Measurements from ENCODE around the gene PNKD.
"Not testable (repeated sequence)": the region's sequence is repeated elsewhere in the genome, so short reads cannot be mapped to it uniquely, and the experiment has no call there.

The PNKD gene

DNA sequence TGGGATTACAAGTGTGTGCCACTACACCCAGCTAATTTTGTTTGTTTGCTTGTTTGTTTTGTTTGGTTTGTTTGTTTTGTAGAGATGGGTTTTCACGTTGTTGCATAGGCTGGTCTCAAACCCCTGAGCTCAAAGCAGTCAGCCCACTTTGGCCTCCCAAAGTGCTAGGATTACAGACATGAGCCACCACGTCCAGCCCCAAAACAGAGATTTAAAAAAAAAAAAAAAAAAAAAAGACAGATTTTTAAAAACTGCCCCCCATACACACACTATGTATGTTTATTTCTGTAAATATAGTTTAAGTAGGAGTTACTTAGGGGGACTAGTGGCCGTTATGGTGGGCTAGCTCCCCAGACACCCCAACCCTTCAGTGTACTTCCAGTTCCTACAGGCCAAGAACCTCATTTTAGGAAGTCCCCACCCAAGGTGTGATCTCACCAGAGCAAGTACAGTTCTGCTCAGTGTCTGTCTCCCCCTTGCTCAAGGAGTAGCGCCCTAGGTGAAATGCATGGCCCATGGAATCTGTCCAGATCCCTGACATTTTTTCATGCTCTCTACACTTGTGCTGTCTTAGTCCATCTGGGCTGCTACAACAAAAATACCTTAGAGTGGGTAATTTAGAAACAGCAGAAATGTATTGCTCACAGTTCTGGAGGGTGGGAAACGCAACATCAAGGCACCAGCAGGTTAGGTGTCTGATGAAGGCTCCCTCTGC is 23.6 kb downstream of the PNKD start:
- no peak for DNase-seq

DNA sequence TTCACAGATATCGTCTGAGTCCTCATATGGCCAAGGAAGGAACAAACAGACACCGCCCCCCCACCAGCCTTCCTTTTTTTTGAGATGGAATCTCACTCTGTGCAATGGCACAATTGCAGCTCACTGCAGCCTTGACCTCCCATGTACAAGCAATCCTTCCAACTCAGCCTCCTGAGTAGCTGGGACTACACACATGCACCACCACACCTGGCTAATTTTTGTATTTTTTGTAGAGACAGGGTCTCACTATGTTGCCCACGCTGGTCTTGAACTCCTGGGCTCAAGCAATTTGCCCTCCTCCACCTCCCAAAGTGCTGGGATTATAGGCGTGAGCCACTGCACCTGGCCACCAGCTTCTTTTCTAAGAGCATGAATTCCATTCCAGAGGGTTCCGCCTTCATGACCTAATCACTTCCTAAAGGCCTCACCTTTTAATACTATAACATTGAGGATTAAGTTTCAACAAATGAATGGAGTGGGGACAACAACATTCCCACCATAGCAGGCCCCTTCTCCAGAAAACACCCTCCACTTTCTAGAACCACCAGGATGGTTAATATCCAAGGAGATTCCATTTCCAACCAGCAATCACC is 24.2 kb downstream of the PNKD start:
- DNase-seq, result no peak

DNA sequence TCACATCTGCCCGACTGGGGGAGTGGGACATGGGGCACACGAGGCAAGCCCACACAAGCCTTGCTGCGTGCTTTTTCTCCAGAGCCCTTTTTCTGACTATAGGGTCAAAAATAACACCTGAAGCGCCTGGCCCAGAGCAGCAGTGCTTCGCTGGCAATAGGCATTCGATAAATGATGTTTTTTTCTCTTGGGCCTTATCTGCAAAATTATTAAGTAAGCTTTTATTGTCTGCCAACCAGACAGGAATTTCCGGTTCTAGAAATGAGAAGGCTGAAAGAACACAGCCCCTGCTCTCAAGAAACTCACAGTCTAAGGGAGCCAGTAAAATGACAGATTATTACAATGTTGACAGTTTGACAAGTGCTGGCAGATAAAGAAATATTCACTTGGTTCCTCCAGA is 24.7 kb downstream of the PNKD start:
- DNase-seq, result no peak

DNA sequence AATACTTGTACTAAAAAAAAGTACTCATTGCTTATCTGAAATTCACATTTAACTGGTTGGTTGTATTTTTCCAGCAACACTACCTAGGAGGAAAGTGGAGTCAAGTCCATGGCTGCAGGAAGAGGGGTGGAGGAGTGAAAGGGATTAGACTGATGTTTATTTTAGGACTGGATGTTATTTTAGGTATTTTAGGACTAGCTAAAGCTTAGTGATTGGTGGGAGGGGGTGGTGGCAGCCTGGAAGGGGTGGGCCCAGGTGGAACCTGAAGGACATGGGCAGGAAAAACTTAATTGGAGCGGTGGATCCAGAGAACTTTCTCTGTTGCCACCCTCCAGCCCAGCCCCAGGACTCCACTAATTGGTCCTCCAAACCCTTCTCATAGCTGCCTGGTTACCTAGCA is 25.9 kb downstream of the PNKD start:
- no peak for DNase-seq

DNA sequence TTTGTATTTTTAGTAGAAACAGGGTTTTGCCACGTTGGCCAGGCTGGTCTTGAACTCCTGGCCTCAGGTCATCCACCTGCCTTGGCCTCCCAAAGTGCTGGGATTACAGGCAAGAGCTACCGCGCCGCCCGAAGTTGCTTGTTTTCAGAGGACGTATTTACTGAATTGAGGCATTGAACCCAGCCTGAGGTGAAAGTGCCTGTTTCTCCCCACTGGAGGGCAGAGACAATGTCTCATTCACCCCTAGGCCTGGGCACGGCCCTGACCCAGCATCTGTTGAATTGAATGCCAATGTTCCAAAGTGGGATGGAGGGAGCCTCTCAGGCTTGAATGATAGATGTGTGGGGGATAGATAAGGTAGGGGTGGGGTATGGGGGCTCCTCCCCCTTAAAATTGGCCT is 26.5 kb downstream of the PNKD start:
- DNase-seq, result no peak

DNA sequence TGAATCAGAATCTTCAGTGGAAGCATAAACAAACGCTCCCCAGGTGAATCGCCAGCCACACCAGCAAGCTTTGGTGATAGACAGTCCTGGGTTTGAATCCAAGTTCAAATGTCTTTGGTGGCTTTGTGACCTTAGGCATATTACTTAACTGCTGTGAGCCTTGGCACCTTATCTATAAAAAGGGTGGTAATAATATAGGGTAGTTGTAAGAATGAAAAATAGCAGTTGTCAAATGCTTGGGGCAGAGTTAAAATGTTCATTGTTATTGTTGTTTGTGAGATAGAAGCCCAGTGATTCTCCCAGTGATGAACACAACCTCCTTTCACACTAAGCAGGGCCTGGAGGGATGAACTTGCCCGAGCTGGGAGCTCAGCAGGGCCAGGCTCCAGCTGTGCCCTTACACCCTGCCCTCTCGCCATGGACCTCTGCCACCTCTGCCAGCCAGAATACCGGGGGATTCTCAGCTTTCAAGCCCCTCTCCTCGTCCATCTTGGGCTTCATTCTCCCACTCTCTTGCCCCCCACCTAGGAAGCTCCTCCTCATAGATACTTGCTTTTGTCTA is 28.1 kb downstream of the PNKD start:
- DNase-seq, result no peak

DNA sequence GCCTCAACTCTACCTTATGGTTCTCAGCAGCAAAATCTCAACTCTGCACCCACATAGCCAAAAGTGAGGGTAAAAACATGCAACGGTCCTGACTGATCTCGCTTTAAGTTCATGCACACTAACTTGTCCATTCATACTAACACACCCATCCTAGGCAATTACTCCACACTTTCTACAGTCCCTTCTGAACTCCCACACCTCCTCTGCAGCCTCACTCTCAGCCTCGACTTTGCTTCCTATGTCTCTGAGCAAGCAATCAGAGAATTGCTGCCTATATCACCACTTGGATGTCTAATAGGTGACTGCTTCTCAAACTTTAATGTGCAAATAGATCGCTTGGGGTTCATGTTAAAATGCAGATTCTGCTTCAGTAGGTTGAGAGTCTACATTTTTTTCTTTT is 29.8 kb downstream of the PNKD start:
- DNase-seq, result no peak

DNA sequence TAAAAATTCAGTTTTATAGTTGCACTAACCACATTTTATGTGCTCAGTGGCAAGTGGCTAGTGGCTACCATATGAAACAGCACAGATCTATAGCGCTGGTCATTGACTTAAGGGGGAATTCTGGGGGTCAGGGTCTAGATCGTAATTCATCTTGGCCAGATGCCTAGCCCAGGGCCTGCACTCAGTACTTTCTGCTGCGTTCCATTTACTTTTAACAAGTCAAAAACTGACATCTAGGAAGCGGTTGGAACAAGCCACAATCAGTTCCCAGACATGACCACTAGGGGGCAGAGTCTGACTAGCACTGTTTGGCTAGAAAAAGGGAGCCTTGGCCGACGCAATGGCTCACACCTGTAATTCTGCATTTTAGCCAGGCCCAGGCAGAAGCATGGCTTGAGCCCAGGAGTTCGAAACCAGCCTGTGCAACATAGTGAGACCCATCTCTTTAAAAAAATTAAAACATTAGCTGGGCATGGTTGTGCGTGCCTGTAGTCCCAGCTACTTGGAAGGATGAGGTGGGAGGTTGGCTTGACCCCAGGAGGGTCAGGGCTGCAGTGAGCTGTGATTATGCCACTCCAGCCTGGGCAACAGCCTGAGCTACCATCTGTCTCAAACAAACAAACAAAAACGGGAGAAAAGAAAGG is 31.0 kb downstream of the PNKD start:
- peak; percentile 70 to 94 (median 82) for DNase-seq

DNA sequence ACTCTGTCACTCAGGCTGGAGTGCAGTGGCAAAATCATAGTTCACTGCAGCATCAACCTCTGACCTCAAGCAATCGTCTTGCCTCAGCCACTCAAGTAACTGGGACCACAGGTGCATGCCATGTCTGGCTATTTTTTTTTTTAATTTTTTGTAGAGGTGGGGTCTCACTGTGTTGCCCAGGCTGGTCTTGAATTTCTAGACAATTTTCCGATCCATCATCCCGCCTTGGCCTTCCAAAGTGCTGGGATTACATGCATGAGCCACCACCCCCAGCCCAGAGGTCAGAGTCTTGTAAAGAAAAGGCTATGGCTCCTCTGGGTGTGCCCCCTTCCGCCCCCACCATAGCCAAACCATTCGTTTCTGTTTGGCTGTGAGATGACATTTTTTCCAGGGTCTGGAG is 35.1 kb downstream of the PNKD start:
- DNase-seq, result no peak

DNA sequence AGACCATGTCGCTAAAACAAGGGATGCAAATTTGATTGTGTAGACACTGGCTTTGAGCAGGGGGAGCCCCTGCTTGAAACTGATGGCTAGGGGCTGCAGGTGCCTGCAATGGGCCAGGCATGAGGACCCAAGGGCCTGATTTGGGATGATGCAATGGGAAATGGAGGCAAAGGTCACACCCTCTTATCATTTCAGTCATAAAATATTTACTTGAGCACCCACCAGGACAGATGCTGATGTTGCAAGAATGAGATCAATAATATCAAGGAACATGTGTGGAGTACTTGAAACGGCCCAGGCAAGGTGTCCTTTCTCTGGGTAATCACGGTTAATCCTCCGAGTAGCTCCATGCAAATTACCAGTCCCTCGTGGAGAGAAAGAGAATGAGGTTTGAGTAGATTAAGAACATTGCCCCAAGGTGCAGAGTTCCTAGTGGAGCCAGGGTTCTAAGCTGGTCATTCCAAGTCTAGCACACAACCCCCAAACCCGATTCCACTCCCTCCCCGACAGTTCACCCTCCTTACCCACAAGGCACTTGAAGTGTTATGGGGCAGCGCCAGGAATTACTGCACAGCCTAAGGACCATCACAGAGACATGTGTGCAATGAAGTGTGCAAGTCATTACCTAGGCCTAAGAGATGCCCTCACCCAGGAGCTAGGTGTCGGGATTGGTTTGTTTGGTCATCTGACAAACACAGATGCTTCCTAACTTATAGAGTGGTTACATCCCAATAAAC is 36.0 kb downstream of the PNKD start:
- DNase-seq, result no peak

DNA sequence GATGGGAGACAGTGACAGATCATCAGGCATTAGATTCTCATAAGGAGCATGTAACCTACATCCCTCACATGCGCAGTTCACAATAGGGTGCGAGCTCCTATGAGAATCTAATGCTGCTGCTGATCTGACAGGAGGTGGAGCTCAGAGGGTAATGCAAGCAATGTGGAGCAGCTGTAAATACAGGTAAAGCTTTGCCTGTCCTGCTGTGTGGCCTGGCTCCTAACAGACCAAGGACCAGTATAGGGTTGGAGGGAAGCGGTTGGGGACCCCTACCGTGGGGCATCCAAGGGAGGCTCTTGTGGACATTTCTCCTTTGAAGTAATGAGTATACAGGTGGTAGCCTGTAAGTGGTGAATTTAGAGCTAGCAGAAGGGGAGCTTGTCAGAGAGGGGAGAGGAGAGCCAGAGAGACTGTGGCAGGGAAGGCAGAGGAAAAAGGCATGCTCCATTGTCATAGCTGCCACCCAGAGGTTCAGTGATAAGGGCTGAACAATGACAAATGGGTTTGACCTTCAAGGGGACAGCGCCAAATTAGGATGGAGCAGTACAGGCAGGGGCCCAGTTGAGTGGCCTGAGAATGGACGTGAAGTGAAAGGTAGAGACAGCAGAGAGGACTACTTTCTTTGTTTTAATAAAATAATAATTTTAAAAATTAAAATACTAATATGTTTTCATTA is 37.2 kb downstream of the PNKD start:
- no peak for DNase-seq

DNA sequence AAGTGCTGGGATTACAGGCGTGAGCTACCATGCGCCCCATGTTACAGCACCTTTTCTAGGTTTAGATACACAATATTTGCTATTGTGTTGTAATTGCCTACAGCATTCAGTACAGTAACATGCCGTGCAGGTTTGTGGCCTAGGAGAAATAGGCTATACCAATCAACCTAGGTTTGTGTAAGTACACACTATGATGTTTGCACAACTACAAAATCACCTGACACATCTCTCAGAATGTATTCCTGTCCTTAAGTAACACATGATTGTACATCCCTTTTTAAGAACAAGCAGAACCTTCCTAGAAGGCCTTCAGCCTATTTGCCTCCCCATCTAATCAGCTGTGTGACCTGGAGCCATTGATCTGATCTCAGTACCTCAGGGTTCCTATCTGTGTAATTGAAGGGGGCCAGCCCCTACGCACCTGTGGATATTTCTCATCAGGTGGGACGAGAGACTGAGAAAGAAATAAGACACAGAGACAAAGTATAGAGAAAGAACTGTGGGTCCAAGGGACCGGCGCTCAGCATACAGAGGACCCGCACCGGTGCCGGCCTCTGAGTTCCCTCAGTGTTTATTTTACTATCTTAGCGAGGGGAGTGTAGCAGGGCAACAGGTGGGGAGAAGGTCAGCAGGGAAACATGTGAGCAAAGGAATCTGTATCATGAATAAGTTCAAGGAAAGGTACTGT is 40.7 kb downstream of the PNKD start:
- no peak for DNase-seq

DNA sequence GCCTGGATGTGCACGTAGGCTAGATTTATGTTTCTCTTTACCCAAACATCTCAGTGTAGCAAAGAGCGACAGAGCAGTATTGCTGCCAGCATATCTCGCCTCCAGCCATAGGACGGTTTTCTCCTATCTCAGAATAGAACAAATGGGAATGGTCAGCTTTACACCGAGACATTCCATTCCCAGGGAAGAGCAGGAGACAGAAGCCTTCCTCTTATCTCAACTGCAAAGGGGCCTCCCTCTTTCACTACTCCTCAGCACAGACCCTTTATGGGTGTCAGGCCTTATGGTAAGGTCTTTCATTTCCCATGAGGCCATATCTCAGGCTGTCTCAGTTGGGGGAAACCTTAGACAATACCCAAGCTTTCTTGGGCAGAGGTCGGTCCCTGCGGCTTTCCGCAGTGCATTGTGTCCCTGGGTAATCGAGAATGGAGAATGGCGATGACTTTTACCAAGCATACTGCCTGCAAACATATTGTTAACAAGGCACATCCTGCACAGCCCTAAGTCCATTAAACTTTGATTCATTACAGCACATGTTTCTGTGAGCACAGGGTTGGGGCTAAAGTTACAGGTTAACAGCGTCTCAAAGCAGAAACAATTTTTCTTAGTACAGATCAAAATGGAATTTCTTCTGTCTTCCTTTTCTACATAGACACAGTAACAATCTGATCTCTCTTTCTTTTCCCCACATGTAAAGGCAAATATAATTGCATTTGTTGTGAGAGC is 41.4 kb downstream of the PNKD start:
- not testable (repeated sequence) for DNase-seq

DNA sequence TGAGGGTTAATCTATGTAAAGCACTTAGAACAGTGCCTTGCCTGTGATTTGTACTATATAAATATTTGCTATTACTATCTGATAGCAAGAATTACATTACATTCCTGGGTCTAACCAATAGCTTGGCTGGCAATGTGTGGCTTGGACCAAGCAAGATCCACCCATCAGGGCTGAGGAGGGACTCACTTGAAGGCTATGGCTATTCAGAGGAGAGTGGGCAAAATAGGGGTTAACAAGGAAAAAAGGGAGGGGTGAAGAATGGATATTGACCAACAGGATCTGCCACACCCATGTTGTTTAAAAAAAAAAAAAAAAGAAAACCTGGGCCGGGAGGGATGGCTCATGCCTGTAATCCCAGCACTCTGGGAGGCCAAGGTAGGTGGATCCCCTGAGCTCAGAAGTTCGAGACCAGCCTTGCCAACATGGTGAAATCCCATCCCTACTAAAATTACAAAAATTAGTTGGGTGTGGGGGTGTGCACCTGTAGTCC is 42.0 kb downstream of the PNKD start:
- DNase-seq, result no peak

DNA sequence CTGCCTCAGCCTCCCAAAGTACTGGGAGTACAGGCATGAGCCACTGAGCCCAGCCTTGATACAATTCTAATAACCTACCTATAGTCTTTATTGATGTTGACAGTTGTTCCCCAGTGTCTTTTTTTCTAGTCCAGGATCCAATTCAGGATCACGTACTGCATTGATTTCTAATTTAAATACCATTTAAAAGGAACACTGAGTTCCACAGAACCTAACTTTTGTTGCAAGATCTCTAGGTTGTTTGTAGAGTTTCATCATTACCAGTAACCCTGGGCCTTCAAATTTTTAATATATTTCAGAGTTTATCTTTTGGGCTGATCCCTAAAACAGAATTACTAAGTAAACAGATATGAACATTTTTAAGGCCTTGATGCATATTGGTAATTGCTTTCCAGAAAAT is 43.0 kb downstream of the PNKD start:
- no peak for DNase-seq

DNA sequence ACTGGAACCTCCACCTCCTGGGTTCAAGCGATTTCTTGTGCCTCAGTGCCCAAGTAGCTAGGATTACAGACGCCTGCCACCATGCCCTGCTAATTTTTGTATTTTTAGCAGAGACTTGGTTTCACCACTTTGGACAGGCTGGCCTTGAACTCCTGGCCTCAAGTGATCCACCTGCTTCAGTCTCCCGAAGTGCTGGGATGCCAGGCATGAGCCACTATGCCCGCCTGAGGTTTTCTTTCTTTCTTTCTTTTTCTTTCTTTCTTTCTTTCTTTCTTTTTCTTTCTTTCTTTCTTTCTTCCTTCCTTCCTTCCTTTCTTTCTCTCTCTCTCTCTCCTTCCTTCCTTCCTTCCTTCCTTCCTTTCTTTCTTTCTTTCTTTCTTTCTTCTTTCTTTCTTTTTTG is 44.4 kb downstream of the PNKD start:
- DNase-seq, result not testable (repeated sequence)

DNA sequence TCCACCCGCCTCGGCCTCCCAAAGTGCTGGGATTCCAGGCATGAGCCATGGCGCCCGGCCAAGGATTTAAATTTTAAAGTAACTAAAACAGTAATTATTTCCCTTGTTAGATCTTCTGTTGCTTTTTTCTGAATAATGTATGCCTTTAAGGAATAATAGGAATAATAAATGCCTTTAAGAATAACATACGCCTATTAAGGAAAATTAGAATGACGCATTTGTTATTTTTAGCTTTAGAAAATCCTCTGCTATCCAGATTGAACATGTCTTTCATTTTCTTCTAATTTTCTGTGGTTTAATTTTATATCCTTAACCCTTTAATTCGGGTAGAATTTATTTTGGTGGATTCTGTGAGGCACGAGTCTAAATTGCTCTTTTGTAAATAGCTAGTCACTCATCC is 45.1 kb downstream of the PNKD start:
- DNase-seq, result no peak

DNA sequence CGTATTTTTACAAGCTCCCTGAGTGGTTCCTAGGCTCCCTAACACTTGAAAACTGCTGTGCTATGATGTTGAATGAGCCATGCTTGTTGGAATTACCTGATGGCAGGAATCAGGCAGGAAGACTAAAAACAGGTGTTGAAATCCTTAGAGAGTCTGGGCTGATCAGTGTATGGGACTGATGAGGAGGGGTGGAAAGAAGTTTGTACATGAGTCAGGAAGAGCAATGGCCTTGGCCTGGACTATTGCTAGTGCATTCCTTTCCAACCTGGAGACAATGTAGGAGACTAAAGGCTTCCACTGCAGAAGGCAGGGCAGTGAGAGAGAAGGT is 46.9 kb downstream of the PNKD start:
- no peak for DNase-seq

DNA sequence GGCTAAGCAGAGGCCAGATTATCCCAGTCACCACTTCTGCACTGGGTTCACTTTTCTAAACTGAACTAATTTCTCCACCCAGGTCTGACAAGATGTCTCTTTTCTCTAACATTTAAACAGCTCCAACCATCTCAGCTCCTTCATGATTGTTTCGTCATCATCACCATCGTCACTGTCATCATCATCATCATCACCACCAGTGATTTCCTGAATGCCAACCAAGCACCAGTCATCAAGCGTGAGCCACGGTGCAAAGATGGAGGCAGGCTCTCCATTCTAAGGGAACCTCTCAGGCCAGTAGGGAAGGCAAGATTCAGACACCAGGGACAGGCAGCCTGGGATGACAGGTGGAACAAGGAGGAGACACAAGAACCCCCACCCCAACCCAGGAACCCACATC is 47.5 kb downstream of the PNKD start:
- DNase-seq, result no peak

DNA sequence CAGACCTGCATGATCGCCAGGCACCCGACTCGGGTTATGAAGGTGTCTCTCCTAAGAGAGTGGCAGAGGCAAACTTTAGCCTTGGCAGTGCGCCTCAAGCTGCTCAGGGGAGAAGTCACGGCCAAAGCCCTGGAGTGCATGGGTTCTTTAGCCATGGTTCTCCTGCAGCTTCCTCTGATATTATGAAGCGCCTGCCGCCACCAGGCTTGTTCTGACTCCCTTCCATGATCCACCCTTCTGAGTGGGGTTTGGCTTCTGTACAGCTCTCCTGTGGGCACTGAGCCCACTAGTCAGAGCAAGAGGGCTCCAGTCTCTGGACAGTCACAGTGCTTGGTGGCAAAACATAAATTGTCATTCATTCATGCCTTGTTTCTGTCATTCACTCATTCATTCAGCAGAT is 47.9 kb downstream of the PNKD start:
- DNase-seq, result no peak

DNA sequence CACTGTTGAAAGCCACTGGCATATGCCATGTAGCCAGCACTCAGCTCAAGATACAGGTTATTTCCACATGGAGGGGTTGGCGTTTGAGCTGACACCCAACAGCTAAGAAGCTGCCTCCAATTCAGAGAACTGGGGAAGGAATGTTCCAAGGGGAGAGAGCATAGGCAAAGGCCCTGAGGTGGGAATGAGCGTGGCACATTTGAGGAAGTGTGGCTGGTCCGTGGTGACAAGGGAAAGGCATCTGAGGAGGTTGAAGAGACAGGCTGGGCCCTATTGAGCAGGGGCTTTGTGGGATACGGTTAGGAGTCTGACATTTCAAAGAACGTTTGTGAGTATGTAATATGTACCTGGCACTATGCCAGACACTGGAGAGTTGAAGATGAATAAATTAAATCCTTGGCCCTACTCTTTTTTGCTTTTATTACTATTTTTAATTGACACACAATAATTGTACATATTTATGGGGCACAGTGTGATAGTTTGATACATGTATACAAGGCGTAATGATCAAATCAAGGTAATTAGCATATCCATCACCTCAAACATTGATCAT is 49.6 kb downstream of the PNKD start:
- DNase-seq, result no peak

Data from stimulated activated naive CD4-positive, alpha-beta T cell (primary cell).